Stromal cell of bone marrow (primary cell): ENCODE results near the gene ENTPD8.
"Not testable (repeated sequence)": the region's sequence is repeated elsewhere in the genome, so short reads cannot be mapped to it uniquely, and the experiment has no call there.

Experiments used
- DNase-seq: peaks from one replicate; pipeline ENCODE4 v3.0.0-alpha.2; 2012; ENCODE audit warnings: low read depth

Gene ENTPD8

GRCh38 chr9:137393176-137394150 is 47.7 kb downstream of the ENTPD8 start:
- no peak for DNase-seq

- DNase-seq = no peak
Observed at GRCh38 chr9:137392232-137393007, 48.7 kb downstream of the ENTPD8 start.

GRCh38 chr9:137391411-137391754 is 49.8 kb downstream of the ENTPD8 start:
- no peak for DNase-seq

GRCh38 chr9:137390553-137391410 is 50.4 kb downstream of the ENTPD8 start:
- no peak for DNase-seq

- no peak for DNase-seq
Observed at GRCh38 chr9:137389428-137389746, 51.8 kb downstream of the ENTPD8 start.

GRCh38 chr9:137388589-137389427 is 52.3 kb downstream of the ENTPD8 start:
- DNase-seq = no peak

- no peak for DNase-seq
Observed at GRCh38 chr9:137387891-137388560, 53.1 kb downstream of the ENTPD8 start.

- no peak for DNase-seq
Observed at GRCh38 chr9:137387114-137387890, 53.9 kb downstream of the ENTPD8 start.

- not testable (repeated sequence) for DNase-seq
Observed at GRCh38 chr9:137386507-137387113, 54.5 kb downstream of the ENTPD8 start.

GRCh38 chr9:137385061-137385655 is 56.0 kb downstream of the ENTPD8 start:
- no peak for DNase-seq
